Mucosa of descending colon (tissue), 3 donors: Measurements from ENCODE around the gene ATG9B. TPM values are rescaled to one million over a fixed set of nuclear protein-coding genes. Genes with fewer than 3 reads are reported as not detected.
"Not testable (repeated sequence)": the region's sequence is repeated elsewhere in the genome, so short reads cannot be mapped to it uniquely, and the experiment has no call there.

Experiments
- ATAC-seq: fragments of 200-7000 bp; cut with Tn5 transposase; one replicate; pipeline ENCODE4 v1.9.1; 2020; ENCODE audit warnings: mild to moderate bottlenecking, moderate library complexity
- DNase-seq, 3 donors: peaks; one replicate each; pipeline ENCODE4 v3.0.0-alpha.2; 2020
- H3K36me3 ChIP-seq: fragments of 200-600 bp; one replicate; pipeline ENCODE4 v1.8.0; 2021; ENCODE audit warnings: low read depth, mild to moderate bottlenecking
- H3K4me1 ChIP-seq: fragments of 200-600 bp; one replicate; pipeline ENCODE4 v1.8.0; 2021; ENCODE audit warnings: low read depth, mild to moderate bottlenecking
- H3K4me3 ChIP-seq: fragments of 200-600 bp; one replicate; pipeline ENCODE4 v1.8.0; 2021; ENCODE audit warnings: mild to moderate bottlenecking
- H3K9me3 ChIP-seq: fragments of 200-600 bp; one replicate; pipeline ENCODE4 v1.8.0; 2021; ENCODE audit warnings: mild to moderate bottlenecking
- CTCF ChIP-seq: fragments of 200-600 bp; IDR thresholded peaks from one replicate; pipeline ENCODE4 v1.8.0; 2022; ENCODE audit warnings: antibody characterized with exemption, mild to moderate bottlenecking
- intact Hi-C, 2 donors: fragments of 100-400 bp; cut with DNase I in 1 of 2; cut with micrococcal nuclease in 1 of 2; formaldehyde crosslinking; loops; one replicate each; pipeline versions ENCODE4 v1.11.0 to v1.11.1; 2022; cut with DNase I, micrococcal nuclease
- total RNA-seq, 3 donors: library from RNA; stranded (reverse); fragmentation: NEBNext Ultra II Directional in 2 of 3; extraction: Animal tissue kit (Norgen Biotek cat#: 25700) in 2 of 3; gene quantifications; one replicate each; pipeline versions ENCODE4 v1.2.1 to v1.2.4, GENCODE V29; 2021 to 2023
- donor health status: DM: no; HTN: no; CAD: no; lungs with moderate emphysema.
- donor health status: DM: no; HTN: no; CAD: no.
- donor health status: DM: no; HTN: yes; CAD: no.

ATG9B gene
- total RNA-seq, 3 donors from 2014 or later = 0.09 to 0.90 (median 0.89) TPM

- Histone ChIP-seq H3K4me3 (no peak overlapping the region), H3K4me1 (no peaks in the 10 kb centered on the region), H3K36me3 (no peaks in the 10 kb centered on the region), H3K9me3 (no peaks in the 10 kb centered on the region)
- DNase-seq = no peak
- no peak for ATAC-seq
- intact Hi-C loops = no loop called here
- TF ChIP-seq CTCF = no peak
Observed at GRCh38 chr7:151045262-151045661, 21.0 kb upstream of the ATG9B start.

- Histone ChIP-seq H3K4me3 (no peak overlapping the region), H3K4me1 (no peaks in the 10 kb centered on the region), H3K9me3 (no peaks in the 10 kb centered on the region), H3K36me3 (no peaks in the 10 kb centered on the region)
- no peak for TF ChIP-seq CTCF
- ATAC-seq (no peak), DNase-seq (no peak)
- intact Hi-C loops = no loop called here
Observed at GRCh38 chr7:151043959-151044358, 19.7 kb upstream of the ATG9B start.

- intact Hi-C loops, H3K4me1 ChIP-seq, DNase-seq, ATAC-seq, H3K36me3 ChIP-seq, H3K4me3 ChIP-seq, H3K9me3 ChIP-seq: not testable (repeated sequence)
Observed at GRCh38 chr7:151043449-151043848, 19.2 kb upstream of the ATG9B start.

GRCh38 chr7:151040616-151041375, 16.5 kb upstream of the ATG9B start:
- no peak for DNase-seq
- ATAC-seq = no peak
- intact Hi-C loops = no loop called here
- H3K36me3 ChIP-seq = no peaks in the 10 kb centered on the region
- no peak overlapping the region for H3K4me3 ChIP-seq
- no peaks in the 10 kb centered on the region for H3K9me3 ChIP-seq
- no peaks in the 10 kb centered on the region for H3K4me1 ChIP-seq
- TF ChIP-seq CTCF = no peak

- ATAC-seq = no peak
- intact Hi-C loops = no loop called here
- H3K36me3 ChIP-seq = no peaks in the 10 kb centered on the region
- no peak for TF ChIP-seq CTCF
- no peaks in the 10 kb centered on the region for H3K4me1 ChIP-seq
- no peak overlapping the region for H3K4me3 ChIP-seq
- DNase-seq = no peak
- no peaks in the 10 kb centered on the region for H3K9me3 ChIP-seq
Observed at GRCh38 chr7:151039850-151040548, 15.7 kb upstream of the ATG9B start.
